PC-9 (cell line): ENCODE results near the gene ENDOG.

Experiments
- EZH2 ChIP-seq: fragments of 200-600 bp; sonication (generic); IDR thresholded peaks from 2 replicates; pipeline ENCODE4 v1.8.0; 2017; ENCODE audit warnings: antibody characterized with exemption, low read depth
- TF ChIP-seq, protein P1 (sequence below): fragments of 200-600 bp; sonication (generic); conservative IDR thresholded peaks from 2 replicates; pipeline ENCODE4 v1.6.1; 2017; ENCODE audit warnings: mixed run types, antibody characterized with exemption, mild to moderate bottlenecking, moderate library complexity

GRCh38 chr9:128785427-128785826 lies 32.9 kb upstream of the ENDOG start:
- TF ChIP-seq, protein P1, sequence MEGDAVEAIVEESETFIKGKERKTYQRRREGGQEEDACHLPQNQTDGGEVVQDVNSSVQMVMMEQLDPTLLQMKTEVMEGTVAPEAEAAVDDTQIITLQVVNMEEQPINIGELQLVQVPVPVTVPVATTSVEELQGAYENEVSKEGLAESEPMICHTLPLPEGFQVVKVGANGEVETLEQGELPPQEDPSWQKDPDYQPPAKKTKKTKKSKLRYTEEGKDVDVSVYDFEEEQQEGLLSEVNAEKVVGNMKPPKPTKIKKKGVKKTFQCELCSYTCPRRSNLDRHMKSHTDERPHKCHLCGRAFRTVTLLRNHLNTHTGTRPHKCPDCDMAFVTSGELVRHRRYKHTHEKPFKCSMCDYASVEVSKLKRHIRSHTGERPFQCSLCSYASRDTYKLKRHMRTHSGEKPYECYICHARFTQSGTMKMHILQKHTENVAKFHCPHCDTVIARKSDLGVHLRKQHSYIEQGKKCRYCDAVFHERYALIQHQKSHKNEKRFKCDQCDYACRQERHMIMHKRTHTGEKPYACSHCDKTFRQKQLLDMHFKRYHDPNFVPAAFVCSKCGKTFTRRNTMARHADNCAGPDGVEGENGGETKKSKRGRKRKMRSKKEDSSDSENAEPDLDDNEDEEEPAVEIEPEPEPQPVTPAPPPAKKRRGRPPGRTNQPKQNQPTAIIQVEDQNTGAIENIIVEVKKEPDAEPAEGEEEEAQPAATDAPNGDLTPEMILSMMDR = no peak
- no peak for TF ChIP-seq EZH2
